HepG2 (cell line): ENCODE measurements around the gene UGT1A4. TPM values are rescaled to one million over a fixed set of nuclear protein-coding genes. Genes with fewer than 3 reads are reported as not detected.
"Not testable (repeated sequence)": the region's sequence is repeated elsewhere in the genome, so short reads cannot be mapped to it uniquely, and the experiment has no call there.

ENCODE experiments used
- FOXJ3 ChIP-seq: sonication (generic); formaldehyde crosslinking; IDR thresholded peaks from 2 replicates; pipeline ENCODE4 v1.4.0; 2020; ENCODE audit warnings: missing genetic modification reagents, mild to moderate bottlenecking, borderline replicate concordance
- GABPA ChIP-seq, 2 experiments: IDR thresholded peaks; 2 replicates each; pipeline ENCODE4 v1.6.1; 2011 to 2016; ENCODE audit warnings: low read depth in 2 of 2, low read length in 1 of 2, missing biosample characterization in 1 of 2, missing genetic modification characterization in 1 of 2
- HNF4A ChIP-seq: sonication (generic); formaldehyde crosslinking; IDR thresholded peaks from 2 replicates; pipeline ENCODE4 v1.4.0; 2020; ENCODE audit warnings: missing genetic modification reagents
- MAZ ChIP-seq, 2 experiments: sonication (generic) in 1 of 2; formaldehyde crosslinking in 1 of 2; IDR thresholded peaks; 2 replicates each; pipeline versions ENCODE4 v1.5.0 to v1.6.1; 2012 to 2020; ENCODE audit warnings: low read depth in 2 of 2, mild to moderate bottlenecking in 2 of 2, borderline replicate concordance in 1 of 2, improper control_type of control experiment in 1 of 2, low read length in 1 of 2, missing genetic modification reagents in 1 of 2, moderate library complexity in 1 of 2
- MEIS1 ChIP-seq: sonication (generic); formaldehyde crosslinking; IDR thresholded peaks from 2 replicates; pipeline ENCODE4 v1.9.0; 2021; ENCODE audit warnings: mild to moderate bottlenecking, missing genetic modification reagents, moderate library complexity, borderline replicate concordance
- NONO ChIP-seq, 2 experiments: fragments of 450-650 bp in 1 of 2; sonication (generic) in 1 of 2; formaldehyde crosslinking in 1 of 2; IDR thresholded peaks in 1 of 2; conservative IDR thresholded peaks in 1 of 2; 2 replicates each; pipeline versions ENCODE4 v1.6.1 to v1.8.0; 2017 to 2022; ENCODE audit warnings: mild to moderate bottlenecking in 1 of 2, missing genetic modification reagents in 1 of 2, moderate library complexity in 1 of 2
- PITX1 ChIP-seq: sonication (generic); formaldehyde crosslinking; IDR thresholded peaks from 2 replicates; pipeline ENCODE4 v1.5.1; 2020; ENCODE audit warnings: mild to moderate bottlenecking, missing genetic modification reagents
- POGZ ChIP-seq: sonication (generic); formaldehyde crosslinking; IDR thresholded peaks from 2 replicates; pipeline ENCODE4 v1.4.0; 2020; ENCODE audit warnings: mild to moderate bottlenecking, missing genetic modification reagents
- SOX5 ChIP-seq: IDR thresholded peaks from 2 replicates; pipeline ENCODE4 v1.6.1; 2016; ENCODE audit warnings: borderline replicate concordance
- TBX3 ChIP-seq: fragments of 450-650 bp; IDR thresholded peaks from 2 replicates; pipeline ENCODE4 v1.6.1; 2017; ENCODE audit warnings: antibody characterized with exemption, mild to moderate bottlenecking, inconsistent platforms, borderline replicate concordance
- THRA ChIP-seq: sonication (generic); formaldehyde crosslinking; IDR thresholded peaks from 2 replicates; pipeline ENCODE4 v1.4.0; 2020; ENCODE audit warnings: missing genetic modification reagents, borderline replicate concordance
- ZFP36L1 ChIP-seq: sonication (generic); formaldehyde crosslinking; IDR thresholded peaks from 2 replicates; pipeline ENCODE4 v1.8.0; 2022; ENCODE audit warnings: mild to moderate bottlenecking, missing genetic modification reagents, moderate library complexity
- ZMYM4 ChIP-seq: sonication (generic); formaldehyde crosslinking; IDR thresholded peaks from 2 replicates; pipeline ENCODE4 v1.8.1; 2023; ENCODE audit warnings: mild to moderate bottlenecking, missing genetic modification reagents
- ZNF281 ChIP-seq: sonication (generic); formaldehyde crosslinking; IDR thresholded peaks from 2 replicates; pipeline ENCODE4 v1.4.0; 2020; ENCODE audit warnings: missing genetic modification reagents, borderline replicate concordance
- ZNF30 ChIP-seq: sonication (generic); formaldehyde crosslinking; IDR thresholded peaks from 2 replicates; pipeline ENCODE4 v1.5.0; 2020; ENCODE audit warnings: mild to moderate bottlenecking, missing genetic modification reagents
- ZNF317 ChIP-seq: sonication (generic); formaldehyde crosslinking; IDR thresholded peaks from 2 replicates; pipeline ENCODE4 v1.5.0; 2020; ENCODE audit warnings: mild to moderate bottlenecking, missing genetic modification reagents
- ZNF34 ChIP-seq: sonication (generic); formaldehyde crosslinking; IDR thresholded peaks from 2 replicates; pipeline ENCODE4 v1.4.0; 2020; ENCODE audit warnings: mild to moderate bottlenecking, missing genetic modification reagents, borderline replicate concordance
- ZNF510 ChIP-seq: sonication (generic); formaldehyde crosslinking; IDR thresholded peaks from 2 replicates; pipeline ENCODE4 v1.4.0; 2020; ENCODE audit warnings: low read depth, mild to moderate bottlenecking, missing genetic modification reagents
- ZNF607 ChIP-seq: sonication (generic); formaldehyde crosslinking; IDR thresholded peaks from 2 replicates; pipeline ENCODE4 v1.5.1; 2020; ENCODE audit warnings: missing genetic modification reagents, mild to moderate bottlenecking, borderline replicate concordance
- ZNF768 ChIP-seq: sonication (generic); formaldehyde crosslinking; IDR thresholded peaks from 2 replicates; pipeline ENCODE4 v1.4.0; 2020; ENCODE audit warnings: missing genetic modification reagents
- ZNF788 ChIP-seq: sonication (generic); formaldehyde crosslinking; IDR thresholded peaks from 2 replicates; pipeline ENCODE4 v1.5.0; 2020; ENCODE audit warnings: mild to moderate bottlenecking, missing genetic modification reagents, borderline replicate concordance
- polyA plus RNA-seq, 8 experiments: library from polyadenylated mRNA; depleted of rRNA in 3 of 8; stranded (reverse) in 7 of 8; unstranded in 1 of 8; fragments of >200 nt; fragmentation: Illumina TruSeq in 4 of 8; extraction: Trizol in 4 of 8; gene quantifications; 2 replicates each; pipeline versions ENCODE4 v1.2.1 to v1.2.3, GENCODE V29; 2011 to 2016; ENCODE audit warnings: low read depth in 4 of 8, missing spikeins in 1 of 8, mixed read lengths in 1 of 8; ENCODE audit not compliant: insufficient read depth in 1 of 8
- total RNA-seq, 5 experiments: library from RNA; depleted of rRNA; stranded (reverse); fragments of >200 nt; fragmentation: Illumina TruSeq; extraction: Trizol; gene quantifications; 2 replicates each; pipeline ENCODE4 v1.2.3, GENCODE V29; 2016; ENCODE audit warnings: low read depth in 1 of 5

The UGT1A4 gene
- total and polyA plus RNA-seq, 2 of the 13 experiments (the other 11 are each of a cell fraction or from before 2014, with no cell fraction given), result not detected

- TF ChIP-seq ZNF788 (CRISPR knock-in tag) (peak; percentile 74; the same call in 1 of the 2 replicates), ZNF768 (CRISPR knock-in tag) (peak; percentile 73; the same call in 1 of the 2 replicates), MAZ (CRISPR knock-in tag; IDR thresholded peaks at IDR 0.05; ENCODE audit: low read depth) (peak; percentile 40; the same call in 1 of the 2 replicates), FOXJ3 (CRISPR knock-in tag) (peak; percentile 43; the same call in 1 of the 2 replicates), MEIS1 (CRISPR knock-in tag) (peak; percentile 85; the same call in 1 of the 2 replicates), HNF4A (CRISPR knock-in tag) (peak; percentile 66; the same call in 1 of the 2 replicates), PITX1 (CRISPR knock-in tag) (peak; percentile 71), SOX5 (CRISPR knock-in tag) (peak; percentile 67), ZNF607 (CRISPR knock-in tag) (peak; percentile 60; the same call in 1 of the 2 replicates), ZMYM4 (CRISPR knock-in tag) (peak; percentile 92), ZNF317 (CRISPR knock-in tag) (peak; percentile 28; the same call in 1 of the 2 replicates), ZNF510 (CRISPR knock-in tag) (0 out of 2 replicates have a peak, but pooled peaks have one; percentile 8), ZNF30 (CRISPR knock-in tag) (peak; percentile 85; the same call in 1 of the 2 replicates), GABPA (CRISPR knock-in tag; IDR thresholded peaks at IDR 0.05; ENCODE audit: low read depth) (peak; percentile 42; the same call in 1 of the 2 replicates), THRA (CRISPR knock-in tag) (peak; percentile 21; the same call in 1 of the 2 replicates), POGZ (CRISPR knock-in tag) (peak; percentile 80), ZNF281 (CRISPR knock-in tag) (0 out of 2 replicates have a peak, but pooled peaks have one; percentile 5), NONO (CRISPR knock-in tag; conservative IDR thresholded peaks at IDR 0.05) (peak; percentile 69), ZNF34 (CRISPR knock-in tag) (0 out of 2 replicates have a peak, but pooled peaks have one; percentile 69), TBX3 (peak; percentile 38; the same call in 1 of the 2 replicates), ZFP36L1 (peak; percentile 60)
- not testable (repeated sequence) for TF ChIP-seq MAZ (IDR thresholded peaks at IDR 0.05; ENCODE audit: borderline replicate concordance, low read depth, low read length); GABPA (IDR thresholded peaks at IDR 0.05; ENCODE audit: low read depth, low read length); NONO (IDR thresholded peaks at IDR 0.05)
Observed at GRCh38 chr2:233736868-233737653, 18.5 kb downstream of the UGT1A4 start (continued).
